Measurements from ENCODE around the gene SMARCAD1.

DNA sequence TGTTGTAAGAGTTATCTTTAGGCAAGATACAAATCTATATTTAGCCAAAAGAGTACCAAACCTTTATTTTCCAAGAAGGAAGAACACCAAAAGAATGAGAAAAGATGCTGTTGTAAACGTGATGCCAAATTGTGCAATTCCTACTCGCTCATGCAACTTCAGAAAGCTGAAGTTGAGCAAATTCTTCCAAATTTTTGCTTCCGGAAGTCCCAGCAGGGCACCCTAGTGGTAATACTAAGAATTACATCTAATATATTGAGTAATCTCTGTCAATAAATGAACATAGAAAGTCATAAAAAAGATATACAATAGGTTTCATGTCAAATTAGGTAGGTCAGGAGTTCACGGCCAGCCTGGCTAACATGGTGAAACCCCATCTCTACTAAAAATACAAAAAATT is 36.0 kb upstream of the SMARCAD1 start:
- TF ChIP-seq, protein P1, sequence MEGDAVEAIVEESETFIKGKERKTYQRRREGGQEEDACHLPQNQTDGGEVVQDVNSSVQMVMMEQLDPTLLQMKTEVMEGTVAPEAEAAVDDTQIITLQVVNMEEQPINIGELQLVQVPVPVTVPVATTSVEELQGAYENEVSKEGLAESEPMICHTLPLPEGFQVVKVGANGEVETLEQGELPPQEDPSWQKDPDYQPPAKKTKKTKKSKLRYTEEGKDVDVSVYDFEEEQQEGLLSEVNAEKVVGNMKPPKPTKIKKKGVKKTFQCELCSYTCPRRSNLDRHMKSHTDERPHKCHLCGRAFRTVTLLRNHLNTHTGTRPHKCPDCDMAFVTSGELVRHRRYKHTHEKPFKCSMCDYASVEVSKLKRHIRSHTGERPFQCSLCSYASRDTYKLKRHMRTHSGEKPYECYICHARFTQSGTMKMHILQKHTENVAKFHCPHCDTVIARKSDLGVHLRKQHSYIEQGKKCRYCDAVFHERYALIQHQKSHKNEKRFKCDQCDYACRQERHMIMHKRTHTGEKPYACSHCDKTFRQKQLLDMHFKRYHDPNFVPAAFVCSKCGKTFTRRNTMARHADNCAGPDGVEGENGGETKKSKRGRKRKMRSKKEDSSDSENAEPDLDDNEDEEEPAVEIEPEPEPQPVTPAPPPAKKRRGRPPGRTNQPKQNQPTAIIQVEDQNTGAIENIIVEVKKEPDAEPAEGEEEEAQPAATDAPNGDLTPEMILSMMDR (IDR thresholded peaks at IDR 0.05) = no peak
- TF ChIP-seq POLR2A (IDR thresholded peaks at IDR 0.05; ENCODE audit: low read length) (no peak), BHLHE40 (IDR thresholded peaks at IDR 0.05; ENCODE audit: low read depth, low read length) (no peak), CBX2 (IDR thresholded peaks at IDR 0.05; ENCODE audit: borderline replicate concordance, low read depth) (no peak), NPAS2 (CRISPR knock-in tag; IDR thresholded peaks at IDR 0.05; ENCODE audit: borderline replicate concordance) (no peak), ZC3H11A (IDR thresholded peaks at IDR 0.05) (no peak)
- TF ChIP-seq, protein P2, sequence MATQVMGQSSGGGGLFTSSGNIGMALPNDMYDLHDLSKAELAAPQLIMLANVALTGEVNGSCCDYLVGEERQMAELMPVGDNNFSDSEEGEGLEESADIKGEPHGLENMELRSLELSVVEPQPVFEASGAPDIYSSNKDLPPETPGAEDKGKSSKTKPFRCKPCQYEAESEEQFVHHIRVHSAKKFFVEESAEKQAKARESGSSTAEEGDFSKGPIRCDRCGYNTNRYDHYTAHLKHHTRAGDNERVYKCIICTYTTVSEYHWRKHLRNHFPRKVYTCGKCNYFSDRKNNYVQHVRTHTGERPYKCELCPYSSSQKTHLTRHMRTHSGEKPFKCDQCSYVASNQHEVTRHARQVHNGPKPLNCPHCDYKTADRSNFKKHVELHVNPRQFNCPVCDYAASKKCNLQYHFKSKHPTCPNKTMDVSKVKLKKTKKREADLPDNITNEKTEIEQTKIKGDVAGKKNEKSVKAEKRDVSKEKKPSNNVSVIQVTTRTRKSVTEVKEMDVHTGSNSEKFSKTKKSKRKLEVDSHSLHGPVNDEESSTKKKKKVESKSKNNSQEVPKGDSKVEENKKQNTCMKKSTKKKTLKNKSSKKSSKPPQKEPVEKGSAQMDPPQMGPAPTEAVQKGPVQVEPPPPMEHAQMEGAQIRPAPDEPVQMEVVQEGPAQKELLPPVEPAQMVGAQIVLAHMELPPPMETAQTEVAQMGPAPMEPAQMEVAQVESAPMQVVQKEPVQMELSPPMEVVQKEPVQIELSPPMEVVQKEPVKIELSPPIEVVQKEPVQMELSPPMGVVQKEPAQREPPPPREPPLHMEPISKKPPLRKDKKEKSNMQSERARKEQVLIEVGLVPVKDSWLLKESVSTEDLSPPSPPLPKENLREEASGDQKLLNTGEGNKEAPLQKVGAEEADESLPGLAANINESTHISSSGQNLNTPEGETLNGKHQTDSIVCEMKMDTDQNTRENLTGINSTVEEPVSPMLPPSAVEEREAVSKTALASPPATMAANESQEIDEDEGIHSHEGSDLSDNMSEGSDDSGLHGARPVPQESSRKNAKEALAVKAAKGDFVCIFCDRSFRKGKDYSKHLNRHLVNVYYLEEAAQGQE (IDR thresholded peaks at IDR 0.05) = no peak
- TF ChIP-seq, protein P3, sequence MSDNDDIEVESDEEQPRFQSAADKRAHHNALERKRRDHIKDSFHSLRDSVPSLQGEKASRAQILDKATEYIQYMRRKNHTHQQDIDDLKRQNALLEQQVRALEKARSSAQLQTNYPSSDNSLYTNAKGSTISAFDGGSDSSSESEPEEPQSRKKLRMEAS (IDR thresholded peaks at IDR 0.05) = no peak

Measured in A549 (cell line).